Trophoblast cell (in vitro differentiated cells and primary cell): Measurements from ENCODE around the gene TBC1D2.
A peak's percentile ranks its signal among the peaks of the same experiment; 100 is the strongest.

Experiments used
- DNase-seq, 2 donors: peaks; one replicate each; pipeline ENCODE4 v3.0.0-alpha.2; 2016
- H2AFZ ChIP-seq: 2 replicates; pipeline ENCODE4 v1.6.1; 2013; ENCODE audit warnings: low read length, moderate library complexity, mild to moderate bottlenecking; ENCODE audit not compliant: insufficient read depth, poor library complexity
- H2AK5ac ChIP-seq: 2 replicates; pipeline ENCODE4 v1.6.1; 2013; ENCODE audit warnings: mild to moderate bottlenecking, low read length
- H2BK120ac ChIP-seq: 2 replicates; pipeline ENCODE4 v1.6.1; 2013; ENCODE audit warnings: low read length, mild to moderate bottlenecking, moderate library complexity; ENCODE audit not compliant: insufficient read depth, poor library complexity
- H2BK12ac ChIP-seq: 2 replicates; pipeline ENCODE4 v1.6.1; 2013; ENCODE audit warnings: mild to moderate bottlenecking, low read length, moderate library complexity
- H2BK5ac ChIP-seq: 2 replicates; pipeline ENCODE4 v1.6.1; 2013; ENCODE audit warnings: low read length, low read depth, moderate library complexity, mild to moderate bottlenecking; ENCODE audit not compliant: poor library complexity
- H3K14ac ChIP-seq: 2 replicates; pipeline ENCODE4 v1.6.1; 2013; ENCODE audit warnings: mild to moderate bottlenecking, low read length
- H3K18ac ChIP-seq: 2 replicates; pipeline ENCODE4 v1.6.1; 2013; ENCODE audit warnings: mild to moderate bottlenecking, low read length
- H3K23ac ChIP-seq: 2 replicates; pipeline ENCODE4 v1.6.1; 2013; ENCODE audit warnings: low read length
- H3K27ac ChIP-seq: 2 replicates; pipeline ENCODE4 v1.5.1; 2013; ENCODE audit warnings: low read depth, mild to moderate bottlenecking, inconsistent platforms, low read length, moderate library complexity
- H3K27me3 ChIP-seq: 2 replicates; pipeline ENCODE4 v1.6.1; 2013; ENCODE audit warnings: inconsistent platforms, mild to moderate bottlenecking, low read length, moderate library complexity; ENCODE audit not compliant: insufficient read depth
- H3K36me3 ChIP-seq, 2 experiments: 1 replicate in 1 of 2; 2 replicates in 1 of 2; pipeline ENCODE4 v1.6.1; 2013; ENCODE audit warnings: low read length in 2 of 2, mild to moderate bottlenecking in 2 of 2, moderate library complexity in 1 of 2; ENCODE audit not compliant: insufficient read depth in 2 of 2, control insufficient read depth in 1 of 2
- H3K4ac ChIP-seq: 2 replicates; pipeline ENCODE4 v1.6.1; 2013; ENCODE audit warnings: low read depth, mild to moderate bottlenecking, low read length, moderate library complexity
- H3K4me1 ChIP-seq, 2 experiments: 1 replicate in 1 of 2; 2 replicates in 1 of 2; pipeline ENCODE4 v1.6.1; 2013; ENCODE audit warnings: low read length in 2 of 2, mild to moderate bottlenecking in 2 of 2, moderate library complexity in 1 of 2; ENCODE audit not compliant: insufficient read depth in 2 of 2, control insufficient read depth in 1 of 2
- H3K4me2 ChIP-seq: 2 replicates; pipeline ENCODE4 v1.6.1; 2013; ENCODE audit warnings: inconsistent platforms, mild to moderate bottlenecking, low read length, moderate library complexity
- H3K4me3 ChIP-seq: 2 replicates; pipeline ENCODE4 v1.5.1; 2013; ENCODE audit warnings: mild to moderate bottlenecking, low read depth, low read length, inconsistent platforms
- H3K79me1 ChIP-seq: one replicate; pipeline ENCODE4 v1.6.1; 2013; ENCODE audit warnings: low read length
- H3K79me2 ChIP-seq: 2 replicates; pipeline ENCODE4 v1.6.1; 2013; ENCODE audit warnings: low read length, mild to moderate bottlenecking; ENCODE audit not compliant: control insufficient read depth, insufficient read depth, poor library complexity
- H3K9ac ChIP-seq: 2 replicates; pipeline ENCODE4 v1.6.1; 2013; ENCODE audit warnings: mild to moderate bottlenecking, low read length
- H3K9me3 ChIP-seq: 2 replicates; pipeline ENCODE4 v1.6.1; 2013; ENCODE audit warnings: low read depth, mild to moderate bottlenecking, control low read depth, inconsistent platforms, low read length; ENCODE audit not compliant: insufficient read depth
- H4K12ac ChIP-seq: 2 replicates; pipeline ENCODE4 v1.6.1; 2013; ENCODE audit warnings: low read depth, mild to moderate bottlenecking, low read length, moderate library complexity
- H4K8ac ChIP-seq: 2 replicates; pipeline ENCODE4 v1.6.1; 2013; ENCODE audit warnings: low read depth, mild to moderate bottlenecking, low read length, moderate library complexity
- H4K91ac ChIP-seq: one replicate; pipeline ENCODE4 v1.6.1; 2013; ENCODE audit warnings: low read depth, mild to moderate bottlenecking, low read length, moderate library complexity
- WGBS: extraction: QIAGEN DNeasy Blood & Tissue Kit; methylation state at CpG from one replicate; pipeline ENCODE4 v1.1.7; 2013; ENCODE audit warnings: missing lambda C conversion rate; ENCODE audit not compliant: insufficient read length, insufficient coverage; ENCODE audit errors: extremely low coverage; 5-methylcytosine and 5-hydroxymethylcytosine counted together

Gene TBC1D2

GRCh38 chr9:98229090-98229395 lies 26.4 kb downstream of the TBC1D2 start:
- Histone ChIP-seq H3K4me3 (no peak overlapping the region), H2AFZ (no peak overlapping the region), H3K18ac (no peak overlapping the region), H3K4me1 (peaks cover 13 to 16% of the 10 kb centered on the region in 2 experiments), H3K79me2 (no peaks in the 10 kb centered on the region), H4K91ac (peak overlapping the region; percentile 42), H3K27ac (peak overlapping the region; percentile 2), H3K36me3 (peaks cover 19 to 27% of the 10 kb centered on the region in 2 experiments), H3K9me3 (no peaks in the 10 kb centered on the region), H4K12ac (no peak overlapping the region), H2BK12ac (no peak overlapping the region), H2BK5ac (peak overlapping the region; percentile 59), H2BK120ac (peak overlapping the region; percentile 5), H2AK5ac (peak overlapping the region; percentile 20), H3K9ac (no peak overlapping the region), H3K14ac (peak overlapping the region; percentile 9), H3K4ac (no peak overlapping the region), H3K27me3 (no peaks in the 10 kb centered on the region), H4K8ac (no peak overlapping the region), H3K4me2 (no peak overlapping the region), H3K23ac (no peak overlapping the region), H3K79me1 (peaks cover 6% of the 10 kb centered on the region)
- no CpG with 5 or more reads among the region's 4 CpGs for WGBS
- DNase-seq: no peak

- H3K9ac ChIP-seq: no peak overlapping the region
- WGBS: no CpG with 5 or more reads among the region's 10 CpGs
- peak overlapping the region; percentile 6 for H2BK120ac ChIP-seq
- H3K36me3 ChIP-seq: peaks cover 17 to 27% of the 10 kb centered on the region in 2 experiments
- H3K23ac ChIP-seq: no peak overlapping the region
- no peak overlapping the region for H4K12ac ChIP-seq
- peak overlapping the region; percentile 4 for H2BK12ac ChIP-seq
- no peak overlapping the region for H2AFZ ChIP-seq
- peaks cover 7% of the 10 kb centered on the region for H3K79me1 ChIP-seq
- no peak overlapping the region for H4K8ac ChIP-seq
- peaks cover 14 to 16% of the 10 kb centered on the region in 2 experiments for H3K4me1 ChIP-seq
- H4K91ac ChIP-seq: peak overlapping the region; percentile 42
- H3K4me2 ChIP-seq: no peak overlapping the region
- no peaks in the 10 kb centered on the region for H3K79me2 ChIP-seq
- H3K27ac ChIP-seq: peak overlapping the region; percentile 79
- H3K4me3 ChIP-seq: no peak overlapping the region
- peak overlapping the region; percentile 59 for H2BK5ac ChIP-seq
- peak overlapping the region; percentile 9 for H3K14ac ChIP-seq
- no peak overlapping the region for H3K18ac ChIP-seq
- peak in 1 of 2 donors; percentile 75 for DNase-seq
- H3K27me3 ChIP-seq: no peaks in the 10 kb centered on the region
- no peak overlapping the region for H3K4ac ChIP-seq
- H2AK5ac ChIP-seq: peak overlapping the region; percentile 20
- no peaks in the 10 kb centered on the region for H3K9me3 ChIP-seq
These were observed 26.9 kb downstream of the TBC1D2 start for GRCh38 chr9:98228392-98229089.

DNA sequence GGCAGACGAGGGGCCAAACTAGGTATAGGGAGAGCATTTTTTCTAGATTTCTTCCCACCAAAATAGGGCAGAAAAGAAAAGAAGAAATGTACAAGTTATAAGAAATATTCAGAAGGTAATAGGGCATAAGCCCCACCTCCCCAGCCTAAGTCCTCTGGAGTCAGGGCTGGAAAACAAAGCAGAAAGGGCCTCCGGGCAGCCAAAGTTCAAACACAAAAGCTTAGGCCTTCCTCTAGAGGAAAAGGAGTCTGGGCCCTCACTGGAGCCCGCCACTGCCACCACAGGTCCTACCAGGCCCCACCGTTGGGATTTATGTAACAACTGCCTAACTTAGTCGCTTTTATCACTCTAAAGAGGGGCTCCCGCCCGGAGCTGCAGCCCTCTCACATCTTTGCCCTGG lies 27.6 kb downstream of the TBC1D2 start:
- Histone ChIP-seq H2BK12ac (peak overlapping the region; percentile 38), H3K4me2 (no peak overlapping the region), H3K79me2 (no peaks in the 10 kb centered on the region), H2AK5ac (no peak overlapping the region), H3K36me3 (peaks cover 10 to 20% of the 10 kb centered on the region in 2 experiments), H3K14ac (peak overlapping the region; percentile 73), H4K91ac (peak overlapping the region; percentile 92), H3K4me1 (peaks cover 18 to 21% of the 10 kb centered on the region in 2 experiments), H4K12ac (no peak overlapping the region), H3K23ac (no peak overlapping the region), H2BK120ac (peak overlapping the region; percentile 88), H3K9ac (no peak overlapping the region), H3K27ac (peak overlapping the region; percentile 79), H2BK5ac (peak overlapping the region; percentile 94), H3K79me1 (peaks cover 10% of the 10 kb centered on the region), H3K4ac (no peak overlapping the region), H3K9me3 (no peaks in the 10 kb centered on the region), H3K18ac (no peak overlapping the region), H3K4me3 (no peak overlapping the region), H3K27me3 (no peaks in the 10 kb centered on the region), H4K8ac (peak overlapping the region; percentile 85), H2AFZ (no peak overlapping the region)
- DNase-seq: peak; percentile 72 to 74
- WGBS: no CpG with 5 or more reads among the region's 7 CpGs

GRCh38 chr9:98226957-98227356 lies 28.5 kb downstream of the TBC1D2 start:
- H4K12ac ChIP-seq: no peak overlapping the region
- no peaks in the 10 kb centered on the region for H3K9me3 ChIP-seq
- no peak overlapping the region for H3K4ac ChIP-seq
- H3K4me1 ChIP-seq: peaks cover 19 to 22% of the 10 kb centered on the region in 2 experiments
- H3K18ac ChIP-seq: no peak overlapping the region
- peaks cover 12% of the 10 kb centered on the region for H3K79me1 ChIP-seq
- H2BK120ac ChIP-seq: peak overlapping the region; percentile 4
- H3K27me3 ChIP-seq: no peaks in the 10 kb centered on the region
- DNase-seq: no peak
- no peak overlapping the region for H2BK5ac ChIP-seq
- H3K27ac ChIP-seq: no peak overlapping the region
- H2AFZ ChIP-seq: no peak overlapping the region
- H3K9ac ChIP-seq: no peak overlapping the region
- no peak overlapping the region for H4K8ac ChIP-seq
- no CpG with 5 or more reads among the region's 4 CpGs for WGBS
- no peak overlapping the region for H3K23ac ChIP-seq
- no peaks in the 10 kb centered on the region for H3K79me2 ChIP-seq
- H3K36me3 ChIP-seq: peaks cover 9 to 18% of the 10 kb centered on the region in 2 experiments
- no peak overlapping the region for H3K4me2 ChIP-seq
- no peak overlapping the region for H2BK12ac ChIP-seq
- no peak overlapping the region for H3K4me3 ChIP-seq
- no peak overlapping the region for H3K14ac ChIP-seq
- no peak overlapping the region for H2AK5ac ChIP-seq
- peak overlapping the region; percentile 4 for H4K91ac ChIP-seq
